ENCODE results near the gene APIP. TPM values are rescaled to one million over a fixed set of nuclear protein-coding genes. Genes with fewer than 3 reads are reported as not detected.

Gene APIP
- total RNA-seq, 2 donors from 2014 or later: 23.9 to 33.1 TPM

DNA sequence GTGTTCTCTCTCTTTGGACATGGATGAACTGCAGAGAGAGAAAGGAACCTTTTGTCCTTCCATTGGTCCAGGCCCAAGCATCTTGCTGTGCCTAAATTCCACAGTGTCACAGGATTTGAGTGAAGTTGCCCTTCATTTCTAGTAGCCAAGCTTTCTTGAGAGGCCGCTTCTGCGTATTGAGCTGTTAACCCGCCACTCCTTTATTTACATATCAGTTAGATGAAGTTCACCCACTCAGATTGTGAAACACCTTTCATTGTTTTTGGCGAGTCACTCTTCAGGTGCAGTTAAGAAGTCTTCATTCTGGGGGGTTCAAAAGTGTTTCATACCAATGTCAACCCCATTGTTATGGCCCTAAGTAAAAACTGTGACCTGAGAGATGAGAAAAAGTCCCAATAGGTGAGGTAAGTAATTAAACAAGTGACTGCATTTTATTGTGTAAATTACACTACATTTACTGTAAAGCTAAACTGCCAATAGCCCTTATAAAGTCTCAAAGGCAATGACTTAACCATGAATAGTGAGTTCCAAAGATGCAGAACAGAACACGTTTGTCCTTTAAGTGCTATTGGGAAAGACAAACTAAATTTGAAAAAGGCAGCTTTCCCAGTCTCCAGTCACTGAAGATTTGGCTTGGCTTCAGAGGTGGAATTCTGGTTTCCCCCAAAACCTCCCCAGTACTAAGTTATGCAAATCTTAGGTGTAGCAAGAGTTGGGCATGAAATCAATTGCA, 61.0 kb downstream of the APIP start:
- TF ChIP-seq POLR2AphosphoS5 (IDR thresholded peaks at IDR 0.05): peak; percentile 57
- no peak for TF ChIP-seq POLR2A (IDR thresholded peaks at IDR 0.05)
- TF ChIP-seq, protein P1, sequence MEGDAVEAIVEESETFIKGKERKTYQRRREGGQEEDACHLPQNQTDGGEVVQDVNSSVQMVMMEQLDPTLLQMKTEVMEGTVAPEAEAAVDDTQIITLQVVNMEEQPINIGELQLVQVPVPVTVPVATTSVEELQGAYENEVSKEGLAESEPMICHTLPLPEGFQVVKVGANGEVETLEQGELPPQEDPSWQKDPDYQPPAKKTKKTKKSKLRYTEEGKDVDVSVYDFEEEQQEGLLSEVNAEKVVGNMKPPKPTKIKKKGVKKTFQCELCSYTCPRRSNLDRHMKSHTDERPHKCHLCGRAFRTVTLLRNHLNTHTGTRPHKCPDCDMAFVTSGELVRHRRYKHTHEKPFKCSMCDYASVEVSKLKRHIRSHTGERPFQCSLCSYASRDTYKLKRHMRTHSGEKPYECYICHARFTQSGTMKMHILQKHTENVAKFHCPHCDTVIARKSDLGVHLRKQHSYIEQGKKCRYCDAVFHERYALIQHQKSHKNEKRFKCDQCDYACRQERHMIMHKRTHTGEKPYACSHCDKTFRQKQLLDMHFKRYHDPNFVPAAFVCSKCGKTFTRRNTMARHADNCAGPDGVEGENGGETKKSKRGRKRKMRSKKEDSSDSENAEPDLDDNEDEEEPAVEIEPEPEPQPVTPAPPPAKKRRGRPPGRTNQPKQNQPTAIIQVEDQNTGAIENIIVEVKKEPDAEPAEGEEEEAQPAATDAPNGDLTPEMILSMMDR (IDR thresholded peaks at IDR 0.05): no peak
- intact Hi-C loops (cut with DNase I): no loop called here
- H3K4me3 ChIP-seq: no peak overlapping the region
- DNase-seq (ENCODE audit: low spot score): peak; percentile 67
- H3K27ac ChIP-seq: peak overlapping the region; percentile 34 to 44
- no peaks in the 10 kb centered on the region for H3K4me1 ChIP-seq (replicated peaks)
- no peaks in the 10 kb centered on the region for H3K27me3 ChIP-seq (replicated peaks; ENCODE audit: insufficient read depth)
- H3K36me3 ChIP-seq: no peaks in the 10 kb centered on the region
- 43% methylated on average over 5 of the region's 5 CpGs for WGBS
- H3K9me3 ChIP-seq: no peaks in the 10 kb centered on the region

DNA sequence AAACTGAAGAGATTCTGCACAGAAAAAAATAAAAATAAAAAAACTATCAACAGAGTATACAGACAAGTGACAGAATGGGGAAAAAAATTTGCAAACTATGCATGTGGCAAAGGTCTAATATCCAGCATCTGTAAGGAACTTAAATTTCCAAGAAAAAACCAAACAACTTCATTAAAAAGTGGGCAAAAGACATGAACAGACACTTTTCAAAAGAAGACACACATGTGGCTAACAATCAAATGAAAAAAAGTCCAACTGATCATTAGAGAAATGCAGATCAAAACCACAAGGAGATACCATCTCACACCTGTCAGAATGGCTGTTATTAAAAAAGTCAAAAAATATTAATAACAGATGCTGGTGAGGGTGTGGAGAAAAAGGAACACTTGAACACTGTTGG, 64.3 kb downstream of the APIP start:
- Histone ChIP-seq H3K36me3 (no peaks in the 10 kb centered on the region), H3K27ac (no peak overlapping the region), H3K9me3 (no peaks in the 10 kb centered on the region), H3K4me1 (replicated peaks) (no peaks in the 10 kb centered on the region), H3K27me3 (replicated peaks; ENCODE audit: insufficient read depth) (no peaks in the 10 kb centered on the region), H3K4me3 (no peak overlapping the region)
- DNase-seq (ENCODE audit: low spot score): no peak
- no peak for TF ChIP-seq POLR2AphosphoS5 (IDR thresholded peaks at IDR 0.05)
- no peak for TF ChIP-seq POLR2A (IDR thresholded peaks at IDR 0.05)
- TF ChIP-seq, protein P1 (IDR thresholded peaks at IDR 0.05): no peak
- intact Hi-C loops (cut with DNase I): no loop called here

DNA sequence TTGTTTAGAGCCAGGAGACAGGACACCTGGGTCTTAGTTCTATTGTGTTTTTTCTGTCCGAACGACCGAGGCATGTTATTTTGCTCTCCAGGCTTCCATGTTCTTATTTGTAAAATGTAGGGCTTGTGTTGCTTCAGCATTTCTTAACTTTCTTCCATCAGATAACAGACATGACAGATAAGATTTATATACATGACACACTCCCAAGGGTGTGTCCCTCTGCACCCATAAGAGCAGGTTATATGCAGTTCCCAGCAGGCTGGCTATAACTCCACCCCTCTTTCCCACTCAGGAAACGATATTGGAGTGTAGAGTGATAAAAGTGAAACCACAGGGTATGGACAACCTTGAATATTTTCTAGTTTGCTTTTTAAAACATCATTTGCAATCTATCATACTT, 65.8 kb downstream of the APIP start:
- H3K27ac ChIP-seq: no peak overlapping the region
- no peak for DNase-seq (ENCODE audit: low spot score)
- no peaks in the 10 kb centered on the region for H3K36me3 ChIP-seq
- no peak overlapping the region for H3K4me3 ChIP-seq
- H3K4me1 ChIP-seq (replicated peaks): no peaks in the 10 kb centered on the region
- H3K27me3 ChIP-seq (replicated peaks; ENCODE audit: insufficient read depth): no peaks in the 10 kb centered on the region
- intact Hi-C loops (cut with DNase I): no loop called here
- no peaks in the 10 kb centered on the region for H3K9me3 ChIP-seq
- WGBS: 79% methylated on average over 4 of the region's 4 CpGs
- TF ChIP-seq, protein P1 (IDR thresholded peaks at IDR 0.05): no peak
- TF ChIP-seq POLR2AphosphoS5 (IDR thresholded peaks at IDR 0.05) (peak; percentile 9), POLR2A (IDR thresholded peaks at IDR 0.05) (peak; percentile 31)

DNA sequence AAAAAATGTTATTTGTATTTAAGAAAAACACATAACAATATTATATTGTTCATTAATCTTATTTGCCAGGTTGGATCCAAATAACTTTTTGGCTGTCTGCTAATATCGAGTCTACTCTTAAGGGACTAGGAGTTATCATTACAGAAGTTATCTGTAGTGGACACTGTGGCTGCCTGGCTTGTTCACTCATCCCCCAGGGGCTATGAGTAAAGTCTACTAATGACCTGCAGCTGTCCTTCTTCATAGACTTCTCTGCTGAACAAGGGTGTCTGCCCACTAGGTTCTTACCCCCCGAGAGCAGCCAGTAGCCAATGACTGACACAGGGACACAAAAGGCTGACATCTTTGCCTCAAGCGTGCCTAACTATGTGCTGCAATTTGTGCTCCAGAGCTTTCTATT, 69.7 kb downstream of the APIP start:
- Histone ChIP-seq H3K4me1 (replicated peaks) (no peaks in the 10 kb centered on the region), H3K27me3 (replicated peaks; ENCODE audit: insufficient read depth) (no peaks in the 10 kb centered on the region), H3K4me3 (no peak overlapping the region), H3K9me3 (no peaks in the 10 kb centered on the region), H3K36me3 (no peaks in the 10 kb centered on the region), H3K27ac (no peak overlapping the region)
- intact Hi-C loops (cut with DNase I): no loop called here
- TF ChIP-seq POLR2AphosphoS5 (IDR thresholded peaks at IDR 0.05) (no peak), POLR2A (IDR thresholded peaks at IDR 0.05) (no peak)
- TF ChIP-seq, protein P1 (IDR thresholded peaks at IDR 0.05): no peak
- DNase-seq (ENCODE audit: low spot score): no peak
- 91% methylated on average over 3 of the region's 3 CpGs for WGBS

DNA sequence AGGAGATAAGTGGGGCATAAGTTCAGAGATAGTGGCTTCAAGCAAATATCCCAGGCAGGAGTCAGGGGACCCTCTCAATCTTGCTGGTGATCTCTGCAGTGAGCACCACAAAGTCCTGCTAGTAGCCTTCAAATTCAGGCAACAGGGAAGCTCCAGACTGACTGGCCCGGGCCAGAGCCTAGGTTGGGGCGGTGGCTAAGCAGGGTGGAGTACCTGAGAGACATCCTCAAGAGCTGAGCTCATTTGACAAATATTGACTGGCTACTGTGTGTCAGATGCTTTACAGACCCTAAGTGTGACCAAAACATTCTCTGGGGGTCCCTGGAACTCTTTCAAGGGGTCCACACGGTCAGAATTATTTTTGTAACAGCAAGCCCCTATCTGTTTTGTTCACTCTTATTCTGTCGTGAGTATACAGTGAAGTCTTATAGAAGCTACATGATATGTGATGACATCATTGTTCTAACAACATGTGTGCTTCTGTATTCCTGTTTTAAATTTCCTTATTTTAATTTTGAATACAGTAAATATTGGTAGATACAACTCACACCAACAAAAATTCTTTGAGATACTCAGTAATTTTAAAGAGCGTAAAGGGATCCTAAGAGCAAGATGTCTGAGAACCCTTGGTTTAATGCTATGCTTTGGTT, 71.6 kb downstream of the APIP start:
- intact Hi-C loops (cut with DNase I): no loop called here
- TF ChIP-seq POLR2AphosphoS5 (IDR thresholded peaks at IDR 0.05) (no peak), POLR2A (IDR thresholded peaks at IDR 0.05) (no peak)
- TF ChIP-seq, protein P1 (IDR thresholded peaks at IDR 0.05): no peak
- 90% methylated on average over 5 of the region's 5 CpGs for WGBS
- no peaks in the 10 kb centered on the region for H3K4me1 ChIP-seq (replicated peaks)
- H3K9me3 ChIP-seq: no peaks in the 10 kb centered on the region
- H3K4me3 ChIP-seq: no peak overlapping the region
- H3K27me3 ChIP-seq (replicated peaks; ENCODE audit: insufficient read depth): no peaks in the 10 kb centered on the region
- H3K36me3 ChIP-seq: no peaks in the 10 kb centered on the region
- H3K27ac ChIP-seq: no peak overlapping the region
- DNase-seq (ENCODE audit: low spot score): no peak
